NCI-H1694 treated with DMSO at 0.1 percent for 48 hours (cell line): ENCODE measurements around the gene GLIS1.

Experiments
- DNase-seq: peaks from one replicate; lab custom pipeline; 2025; lab: John Stamatoyannopoulos, UW

GLIS1 gene

GRCh38 chr1:53617851-53618499, 121.0 kb downstream of the GLIS1 start:
- no peak for DNase-seq

- DNase-seq: no peak
These were observed 121.6 kb downstream of the GLIS1 start for GRCh38 chr1:53617382-53617781.

GRCh38 chr1:53616927-53617326, 122.0 kb downstream of the GLIS1 start:
- no peak for DNase-seq

GRCh38 chr1:53616511-53616910, 122.5 kb downstream of the GLIS1 start:
- DNase-seq: no peak

GRCh38 chr1:53615101-53615500, 123.9 kb downstream of the GLIS1 start:
- no peak for DNase-seq

GRCh38 chr1:53614231-53615021, 124.5 kb downstream of the GLIS1 start:
- DNase-seq: no peak

GRCh38 chr1:53608676-53609075, 130.3 kb downstream of the GLIS1 start:
- DNase-seq: no peak

- no peak for DNase-seq
These were observed 130.9 kb downstream of the GLIS1 start for GRCh38 chr1:53608071-53608470.

GRCh38 chr1:53606651-53607051, 132.3 kb downstream of the GLIS1 start:
- DNase-seq: no peak

- no peak for DNase-seq
These were observed 132.8 kb downstream of the GLIS1 start for GRCh38 chr1:53606197-53606596.

GRCh38 chr1:53605181-53605580, 133.8 kb downstream of the GLIS1 start:
- no peak for DNase-seq

GRCh38 chr1:53604291-53604919, 134.6 kb downstream of the GLIS1 start:
- DNase-seq: no peak

GRCh38 chr1:53603431-53603830, 135.5 kb downstream of the GLIS1 start:
- no peak for DNase-seq

GRCh38 chr1:53601867-53602775, 136.8 kb downstream of the GLIS1 start:
- DNase-seq: no peak

GRCh38 chr1:53601031-53601745, 137.8 kb downstream of the GLIS1 start:
- no peak for DNase-seq

GRCh38 chr1:53600561-53600960, 138.4 kb downstream of the GLIS1 start:
- peak; percentile 49 for DNase-seq

- no peak for DNase-seq
These were observed 139.0 kb downstream of the GLIS1 start for GRCh38 chr1:53600001-53600400.

GRCh38 chr1:53599481-53599880, 139.5 kb downstream of the GLIS1 start:
- DNase-seq: no peak

- DNase-seq: no peak
These were observed 140.0 kb downstream of the GLIS1 start for GRCh38 chr1:53598966-53599365.

GRCh38 chr1:53595906-53596305, 143.1 kb downstream of the GLIS1 start:
- DNase-seq: no peak

- DNase-seq: no peak
These were observed 144.4 kb downstream of the GLIS1 start for GRCh38 chr1:53594391-53595180.
